PC-9 (cell line): Measurements from ENCODE around the gene SERPINF2. TPM values are rescaled to one million over a fixed set of nuclear protein-coding genes. Genes with fewer than 3 reads are reported as not detected.

Experiments used
- BruUV-seq: library from RNA; stranded (reverse); fragments of 400-500 nt; replicated peaks from 2 replicates; lab custom pipeline; 2021; lab: Mats Ljungman, UMichigan
- CTCF ChIA-PET: fragments of 300-600 bp; sonication (Branson Sonifier 250); formaldehyde crosslinking; loops from one replicate; lab custom pipeline; 2022; ENCODE audit warnings: antibody characterized with exemption; lab: Charles Lee
- POLR2A ChIA-PET: fragments of 300-600 bp; sonication (Branson Sonifier 250); formaldehyde crosslinking; loops from one replicate; lab custom pipeline; 2022; ENCODE audit warnings: antibody characterized with exemption; ENCODE audit not compliant: unreplicated experiment; lab: Charles Lee
- DNase-seq, 2 experiments: peaks; one replicate each; pipeline versions ENCODE4 v3.0.0 to v3.0.0-alpha.2; 2015 to 2022; ENCODE audit warnings: mixed read lengths in 1 of 2
- H2AFZ ChIP-seq: fragments of 200-600 bp; sonication (generic); 2 replicates; pipeline ENCODE4 v1.8.1; 2017; ENCODE audit warnings: antibody characterized with exemption
- H3F3A ChIP-seq: fragments of 200-600 bp; sonication (generic); 2 replicates; pipeline ENCODE4 v1.8.1; 2017; ENCODE audit warnings: antibody characterized with exemption, mild to moderate bottlenecking, low read depth; ENCODE audit not compliant: insufficient read depth
- H3K27ac ChIP-seq: fragments of 200-600 bp; sonication (generic); 2 replicates; pipeline ENCODE4 v1.6.1; 2016; ENCODE audit warnings: mixed run types
- H3K27me3 ChIP-seq: fragments of 200-600 bp; sonication (generic); 2 replicates; pipeline ENCODE4 v1.6.1; 2016; ENCODE audit warnings: low read depth, mixed run types; ENCODE audit not compliant: insufficient read depth
- H3K36me3 ChIP-seq: fragments of 200-600 bp; sonication (generic); 2 replicates; pipeline ENCODE4 v1.6.1; 2016; ENCODE audit warnings: low read depth, mixed run types
- H3K4me1 ChIP-seq: fragments of 200-600 bp; sonication (generic); replicated peaks from 2 replicates; pipeline ENCODE4 v1.6.1; 2016; ENCODE audit warnings: mixed run types; ENCODE audit not compliant: insufficient read depth
- H3K4me2 ChIP-seq: fragments of 200-600 bp; sonication (generic); 2 replicates; pipeline ENCODE4 v1.6.1; 2017; ENCODE audit warnings: mixed run types
- H3K4me3 ChIP-seq: fragments of 200-600 bp; sonication (generic); 2 replicates; pipeline ENCODE4 v1.6.1; 2016; ENCODE audit warnings: mixed run types
- H3K79me2 ChIP-seq: fragments of 200-600 bp; sonication (generic); 2 replicates; pipeline ENCODE4 v1.6.1; 2017; ENCODE audit warnings: low read depth, mixed run types
- H3K9me2 ChIP-seq: fragments of 200-600 bp; sonication (generic); 2 replicates; pipeline ENCODE4 v1.8.1; 2017; ENCODE audit warnings: mild to moderate bottlenecking; ENCODE audit not compliant: insufficient read depth
- H3K9me3 ChIP-seq: fragments of 200-600 bp; sonication (generic); 2 replicates; pipeline ENCODE4 v1.8.1; 2016; ENCODE audit warnings: low read depth; ENCODE audit not compliant: insufficient read depth
- H4K20me1 ChIP-seq: fragments of 200-600 bp; sonication (generic); 2 replicates; pipeline ENCODE4 v1.8.1; 2017; ENCODE audit not compliant: insufficient read depth
- EZH2 ChIP-seq: fragments of 200-600 bp; sonication (generic); IDR thresholded peaks from 2 replicates; pipeline ENCODE4 v1.8.0; 2017; ENCODE audit warnings: antibody characterized with exemption, low read depth
- intact Hi-C: fragments of 100-400 bp; cut with micrococcal nuclease; formaldehyde crosslinking; loops from one replicate; pipeline ENCODE4 v1.10.0; 2022; ENCODE audit not compliant: unreplicated experiment
- total RNA-seq: library from RNA; stranded (reverse); gene quantifications from 2 replicates; pipeline ENCODE4 v1.2.3, GENCODE V29; 2021
- TF ChIP-seq, protein P1 (sequence below): fragments of 200-600 bp; sonication (generic); conservative IDR thresholded peaks from 2 replicates; pipeline ENCODE4 v1.6.1; 2017; ENCODE audit warnings: mixed run types, antibody characterized with exemption, mild to moderate bottlenecking, moderate library complexity

The SERPINF2 gene
- total RNA-seq, 1 experiment from 2014 or later = 9.5 TPM

DNA sequence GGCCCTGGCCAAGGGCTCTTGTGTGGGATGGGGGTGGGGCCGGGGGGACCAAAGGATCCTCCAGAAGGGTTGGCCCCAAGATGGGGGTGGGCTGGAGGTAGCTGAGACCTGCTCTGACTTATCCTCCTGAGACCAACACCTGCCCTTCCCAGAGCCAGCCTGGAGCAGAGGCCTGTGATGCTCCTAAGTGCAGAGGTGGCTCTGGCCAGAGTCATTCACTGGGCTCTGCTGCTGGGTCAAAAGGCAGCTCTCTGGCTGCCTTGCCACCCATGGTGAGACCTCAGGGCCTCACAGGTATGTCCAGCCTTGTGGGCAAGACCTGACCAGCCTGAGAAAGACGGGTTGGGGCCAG, 393 bp downstream of the SERPINF2 start:
- H3K9me2 ChIP-seq = no peaks in the 10 kb centered on the region
- no peaks in the 10 kb centered on the region for H4K20me1 ChIP-seq
- no TSS peak for BruUV-seq
- CTCF ChIA-PET = no interaction called here
- H3F3A ChIP-seq = no peaks in the 10 kb centered on the region; the same call in 1 of the 2 replicates
- intact Hi-C loops = no loop called here
- H3K27me3 ChIP-seq = no peaks in the 10 kb centered on the region; the same call in 1 of the 2 replicates
- POLR2A ChIA-PET = no interaction called here
- no peaks in the 10 kb centered on the region for H3K36me3 ChIP-seq
- H3K79me2 ChIP-seq = no peaks in the 10 kb centered on the region
- DNase-seq = no peak
- TF ChIP-seq, protein P1, sequence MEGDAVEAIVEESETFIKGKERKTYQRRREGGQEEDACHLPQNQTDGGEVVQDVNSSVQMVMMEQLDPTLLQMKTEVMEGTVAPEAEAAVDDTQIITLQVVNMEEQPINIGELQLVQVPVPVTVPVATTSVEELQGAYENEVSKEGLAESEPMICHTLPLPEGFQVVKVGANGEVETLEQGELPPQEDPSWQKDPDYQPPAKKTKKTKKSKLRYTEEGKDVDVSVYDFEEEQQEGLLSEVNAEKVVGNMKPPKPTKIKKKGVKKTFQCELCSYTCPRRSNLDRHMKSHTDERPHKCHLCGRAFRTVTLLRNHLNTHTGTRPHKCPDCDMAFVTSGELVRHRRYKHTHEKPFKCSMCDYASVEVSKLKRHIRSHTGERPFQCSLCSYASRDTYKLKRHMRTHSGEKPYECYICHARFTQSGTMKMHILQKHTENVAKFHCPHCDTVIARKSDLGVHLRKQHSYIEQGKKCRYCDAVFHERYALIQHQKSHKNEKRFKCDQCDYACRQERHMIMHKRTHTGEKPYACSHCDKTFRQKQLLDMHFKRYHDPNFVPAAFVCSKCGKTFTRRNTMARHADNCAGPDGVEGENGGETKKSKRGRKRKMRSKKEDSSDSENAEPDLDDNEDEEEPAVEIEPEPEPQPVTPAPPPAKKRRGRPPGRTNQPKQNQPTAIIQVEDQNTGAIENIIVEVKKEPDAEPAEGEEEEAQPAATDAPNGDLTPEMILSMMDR = no peak
- no peak for TF ChIP-seq EZH2
- H3K4me1 ChIP-seq = no peaks in the 10 kb centered on the region
- H3K9me3 ChIP-seq = no peaks in the 10 kb centered on the region
- H2AFZ ChIP-seq = no peak overlapping the region
- no peak overlapping the region for H3K4me2 ChIP-seq
- no peak overlapping the region for H3K4me3 ChIP-seq
- H3K27ac ChIP-seq = no peak overlapping the region

DNA sequence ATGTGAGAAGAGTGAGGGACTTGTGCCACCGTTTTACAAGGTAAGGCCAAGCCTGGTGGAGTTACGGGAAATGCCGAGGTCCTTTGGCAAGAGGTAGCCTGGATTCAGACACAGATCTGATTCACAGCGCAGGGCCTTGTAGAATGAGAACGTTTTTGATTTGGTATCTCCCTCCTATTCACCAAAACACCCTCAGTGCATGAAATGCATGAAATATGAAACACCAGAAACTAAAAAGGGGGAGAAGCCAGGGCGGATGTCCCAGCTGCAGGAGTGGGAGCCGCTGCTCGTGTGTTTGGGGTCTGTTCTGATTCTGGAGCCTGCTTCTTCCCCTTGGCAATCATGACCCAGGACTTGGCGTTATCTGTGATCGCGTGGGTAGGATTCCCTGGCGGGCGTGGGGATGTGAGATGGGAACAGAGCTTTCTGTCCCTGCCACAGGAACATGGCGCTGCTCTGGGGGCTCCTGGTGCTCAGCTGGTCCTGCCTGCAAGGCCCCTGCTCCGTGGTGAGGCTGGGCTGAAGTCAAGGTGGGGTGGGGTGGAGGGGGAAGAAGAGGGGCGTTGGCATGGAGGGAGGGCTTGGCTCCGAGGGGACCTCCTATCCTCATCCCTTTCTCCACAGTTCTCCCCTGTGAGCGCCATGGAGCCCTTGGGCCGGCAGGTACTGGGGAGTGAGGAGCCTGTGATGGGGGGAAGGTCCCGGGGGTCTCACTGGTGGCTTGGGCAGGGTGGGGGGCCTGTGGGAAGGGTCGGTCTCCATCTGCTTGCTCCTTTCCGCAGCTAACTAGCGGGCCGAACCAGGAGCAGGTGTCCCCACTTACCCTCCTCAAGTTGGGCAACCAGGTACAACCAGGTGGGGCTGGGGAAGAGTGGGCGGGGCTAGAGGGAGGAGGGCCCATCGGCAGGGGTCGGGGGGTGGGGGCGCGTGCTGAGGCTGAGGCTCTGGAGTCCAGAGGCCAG, 2.2 kb downstream of the SERPINF2 start:
- Histone ChIP-seq H3K79me2 (no peaks in the 10 kb centered on the region), H3K4me1 (peaks cover 5% of the 10 kb centered on the region; the same call in 1 of the 2 replicates), H3K9me2 (no peaks in the 10 kb centered on the region), H2AFZ (no peak overlapping the region), H3K4me3 (no peak overlapping the region), H3K4me2 (no peak overlapping the region), H4K20me1 (no peaks in the 10 kb centered on the region), H3K36me3 (no peaks in the 10 kb centered on the region), H3F3A (peaks cover 6% of the 10 kb centered on the region; the same call in 1 of the 2 replicates), H3K9me3 (no peaks in the 10 kb centered on the region), H3K27ac (no peak overlapping the region), H3K27me3 (no peaks in the 10 kb centered on the region; the same call in 1 of the 2 replicates)
- no TSS peak for BruUV-seq
- intact Hi-C loops = no loop called here
- no peak for DNase-seq
- POLR2A ChIA-PET = no interaction called here
- TF ChIP-seq EZH2 = no peak
- TF ChIP-seq, protein P1 = no peak
- CTCF ChIA-PET = no interaction called here

DNA sequence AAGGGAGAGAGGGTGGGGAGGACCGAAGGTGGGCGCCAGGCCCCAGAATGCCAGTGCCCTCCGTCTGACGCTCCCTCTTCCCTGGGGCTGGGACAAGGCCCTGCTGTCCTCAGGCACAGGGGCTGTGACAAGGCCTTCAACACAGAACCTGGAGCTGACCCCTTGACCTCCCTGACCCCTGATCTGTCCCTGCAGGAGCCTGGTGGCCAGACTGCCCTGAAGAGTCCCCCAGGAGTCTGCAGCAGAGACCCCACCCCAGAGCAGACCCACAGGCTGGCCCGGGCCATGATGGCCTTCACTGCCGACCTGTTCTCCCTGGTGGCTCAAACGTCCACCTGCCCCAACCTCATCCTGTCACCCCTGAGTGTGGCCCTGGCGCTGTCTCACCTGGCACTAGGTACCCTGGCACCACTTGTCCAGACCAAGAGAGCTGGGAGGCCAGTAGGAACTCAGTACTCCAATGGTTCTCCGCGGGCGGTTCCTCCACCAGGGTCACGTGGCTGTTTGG, 2.9 kb downstream of the SERPINF2 start:
- Histone ChIP-seq H3K27ac (no peak overlapping the region), H3K79me2 (no peaks in the 10 kb centered on the region), H3K9me2 (no peaks in the 10 kb centered on the region), H3K4me2 (no peak overlapping the region), H3K9me3 (no peaks in the 10 kb centered on the region), H4K20me1 (no peaks in the 10 kb centered on the region), H3F3A (peaks cover 6% of the 10 kb centered on the region; the same call in 1 of the 2 replicates), H3K36me3 (no peaks in the 10 kb centered on the region), H3K4me1 (peaks cover 5% of the 10 kb centered on the region; the same call in 1 of the 2 replicates), H3K27me3 (no peaks in the 10 kb centered on the region; the same call in 1 of the 2 replicates), H2AFZ (no peak overlapping the region), H3K4me3 (no peak overlapping the region)
- POLR2A ChIA-PET = no interaction called here
- TF ChIP-seq EZH2 = no peak
- TF ChIP-seq, protein P1 = no peak
- intact Hi-C loops = no loop called here
- DNase-seq = no peak
- no TSS peak for BruUV-seq
- CTCF ChIA-PET = no interaction called here
